Measurements from ENCODE around the gene MED8.

DNA sequence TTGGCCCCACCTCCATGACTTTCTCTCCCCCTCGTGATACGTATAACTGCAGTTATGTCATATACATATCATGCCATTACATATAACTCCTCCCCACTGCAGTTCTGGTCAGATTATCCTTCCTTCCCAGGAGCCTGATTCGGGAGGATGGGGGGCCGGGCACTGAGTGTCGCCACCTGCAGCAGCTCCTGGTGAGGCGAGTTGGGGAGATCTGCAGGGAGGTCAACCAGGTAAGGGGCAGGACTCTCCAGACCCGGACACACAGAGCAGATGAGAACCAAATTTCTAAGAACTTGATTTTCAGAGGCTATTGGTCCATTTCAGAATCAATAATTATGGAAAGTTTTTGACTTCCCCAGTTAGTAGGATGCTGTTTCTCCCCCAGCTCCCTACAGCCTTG is 44.7 kb upstream of the MED8 start:
- TF ChIP-seq TAF1 (IDR thresholded peaks at IDR 0.05; ENCODE audit: control insufficient read depth, extremely low read depth, insufficient read depth, low read length, severe bottlenecking) = no peak
- no peak for TF ChIP-seq CTBP1 (IDR thresholded peaks at IDR 0.05; ENCODE audit: borderline replicate concordance)
- TF ChIP-seq, protein P1, sequence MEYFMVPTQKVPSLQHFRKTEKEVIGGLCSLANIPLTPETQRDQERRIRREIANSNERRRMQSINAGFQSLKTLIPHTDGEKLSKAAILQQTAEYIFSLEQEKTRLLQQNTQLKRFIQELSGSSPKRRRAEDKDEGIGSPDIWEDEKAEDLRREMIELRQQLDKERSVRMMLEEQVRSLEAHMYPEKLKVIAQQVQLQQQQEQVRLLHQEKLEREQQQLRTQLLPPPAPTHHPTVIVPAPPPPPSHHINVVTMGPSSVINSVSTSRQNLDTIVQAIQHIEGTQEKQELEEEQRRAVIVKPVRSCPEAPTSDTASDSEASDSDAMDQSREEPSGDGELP (CRISPR knock-in tag; IDR thresholded peaks at IDR 0.05; ENCODE audit: borderline replicate concordance) = no peak
- no peak for TF ChIP-seq GATA2 (CRISPR knock-in tag; IDR thresholded peaks at IDR 0.05)
- TF ChIP-seq, protein P2, sequence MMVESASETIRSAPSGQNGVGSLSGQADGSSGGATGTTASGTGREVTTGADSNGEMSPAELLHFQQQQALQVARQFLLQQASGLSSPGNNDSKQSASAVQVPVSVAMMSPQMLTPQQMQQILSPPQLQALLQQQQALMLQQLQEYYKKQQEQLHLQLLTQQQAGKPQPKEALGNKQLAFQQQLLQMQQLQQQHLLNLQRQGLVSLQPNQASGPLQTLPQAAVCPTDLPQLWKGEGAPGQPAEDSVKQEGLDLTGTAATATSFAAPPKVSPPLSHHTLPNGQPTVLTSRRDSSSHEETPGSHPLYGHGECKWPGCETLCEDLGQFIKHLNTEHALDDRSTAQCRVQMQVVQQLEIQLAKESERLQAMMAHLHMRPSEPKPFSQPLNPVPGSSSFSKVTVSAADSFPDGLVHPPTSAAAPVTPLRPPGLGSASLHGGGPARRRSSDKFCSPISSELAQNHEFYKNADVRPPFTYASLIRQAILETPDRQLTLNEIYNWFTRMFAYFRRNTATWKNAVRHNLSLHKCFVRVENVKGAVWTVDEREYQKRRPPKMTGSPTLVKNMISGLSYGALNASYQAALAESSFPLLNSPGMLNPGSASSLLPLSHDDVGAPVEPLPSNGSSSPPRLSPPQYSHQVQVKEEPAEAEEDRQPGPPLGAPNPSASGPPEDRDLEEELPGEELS (CRISPR knock-in tag; IDR thresholded peaks at IDR 0.05; ENCODE audit: borderline replicate concordance) = no peak
- TF ChIP-seq MTA2 (IDR thresholded peaks at IDR 0.05; ENCODE audit: low read depth) = no peak
- no peak for TF ChIP-seq ESRRA (IDR thresholded peaks at IDR 0.05; ENCODE audit: borderline replicate concordance, low read depth)
- no peak for TF ChIP-seq ZNF174 (CRISPR knock-in tag; IDR thresholded peaks at IDR 0.05)
- TF ChIP-seq, protein P3, sequence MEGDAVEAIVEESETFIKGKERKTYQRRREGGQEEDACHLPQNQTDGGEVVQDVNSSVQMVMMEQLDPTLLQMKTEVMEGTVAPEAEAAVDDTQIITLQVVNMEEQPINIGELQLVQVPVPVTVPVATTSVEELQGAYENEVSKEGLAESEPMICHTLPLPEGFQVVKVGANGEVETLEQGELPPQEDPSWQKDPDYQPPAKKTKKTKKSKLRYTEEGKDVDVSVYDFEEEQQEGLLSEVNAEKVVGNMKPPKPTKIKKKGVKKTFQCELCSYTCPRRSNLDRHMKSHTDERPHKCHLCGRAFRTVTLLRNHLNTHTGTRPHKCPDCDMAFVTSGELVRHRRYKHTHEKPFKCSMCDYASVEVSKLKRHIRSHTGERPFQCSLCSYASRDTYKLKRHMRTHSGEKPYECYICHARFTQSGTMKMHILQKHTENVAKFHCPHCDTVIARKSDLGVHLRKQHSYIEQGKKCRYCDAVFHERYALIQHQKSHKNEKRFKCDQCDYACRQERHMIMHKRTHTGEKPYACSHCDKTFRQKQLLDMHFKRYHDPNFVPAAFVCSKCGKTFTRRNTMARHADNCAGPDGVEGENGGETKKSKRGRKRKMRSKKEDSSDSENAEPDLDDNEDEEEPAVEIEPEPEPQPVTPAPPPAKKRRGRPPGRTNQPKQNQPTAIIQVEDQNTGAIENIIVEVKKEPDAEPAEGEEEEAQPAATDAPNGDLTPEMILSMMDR (IDR thresholded peaks at IDR 0.05 in 2 of 3, conservative IDR thresholded peaks at IDR 0.05 in 1 of 3; ENCODE audit: insufficient read depth in 2 of 3, low read depth in 1 of 3, low read length in 3 of 3) = no peak
- TF ChIP-seq, protein P4, sequence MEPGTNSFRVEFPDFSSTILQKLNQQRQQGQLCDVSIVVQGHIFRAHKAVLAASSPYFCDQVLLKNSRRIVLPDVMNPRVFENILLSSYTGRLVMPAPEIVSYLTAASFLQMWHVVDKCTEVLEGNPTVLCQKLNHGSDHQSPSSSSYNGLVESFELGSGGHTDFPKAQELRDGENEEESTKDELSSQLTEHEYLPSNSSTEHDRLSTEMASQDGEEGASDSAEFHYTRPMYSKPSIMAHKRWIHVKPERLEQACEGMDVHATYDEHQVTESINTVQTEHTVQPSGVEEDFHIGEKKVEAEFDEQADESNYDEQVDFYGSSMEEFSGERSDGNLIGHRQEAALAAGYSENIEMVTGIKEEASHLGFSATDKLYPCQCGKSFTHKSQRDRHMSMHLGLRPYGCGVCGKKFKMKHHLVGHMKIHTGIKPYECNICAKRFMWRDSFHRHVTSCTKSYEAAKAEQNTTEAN (CRISPR knock-in tag; IDR thresholded peaks at IDR 0.05) = no peak
- no peak for TF ChIP-seq MEF2D (tag; conservative IDR thresholded peaks at IDR 0.05; ENCODE audit: low read depth)
- TF ChIP-seq ZBED1 (IDR thresholded peaks at IDR 0.05) = no peak
